Endodermal cell (in vitro differentiated cells): ENCODE measurements around the gene MADCAM1. TPM values are rescaled to one million over a fixed set of nuclear protein-coding genes. Genes with fewer than 3 reads are reported as not detected.
A peak's percentile ranks its signal among the peaks of the same experiment; 100 is the strongest.

Experiments used
- DNase-seq: peaks from one replicate; pipeline ENCODE4 v3.0.0-alpha.2; 2017
- H3K27ac ChIP-seq: 2 replicates; pipeline ENCODE4 v1.5.1; 2013; ENCODE audit warnings: mild to moderate bottlenecking, low read depth, low read length, moderate library complexity
- H3K27me3 ChIP-seq: 2 replicates; pipeline ENCODE4 v1.6.1; 2013; ENCODE audit warnings: mild to moderate bottlenecking, low read length, moderate library complexity; ENCODE audit not compliant: insufficient read depth, control insufficient read depth, poor library complexity, severe bottlenecking
- H3K36me3 ChIP-seq: 2 replicates; pipeline ENCODE4 v1.7.0; 2013; ENCODE audit warnings: mild to moderate bottlenecking, low read length, moderate library complexity; ENCODE audit not compliant: control insufficient read depth, insufficient read depth
- H3K4me1 ChIP-seq: one replicate; pipeline ENCODE4 v1.7.0; 2013; ENCODE audit warnings: low read length; ENCODE audit not compliant: control insufficient read depth, insufficient read depth
- H3K4me3 ChIP-seq: 2 replicates; pipeline ENCODE4 v1.5.1; 2013; ENCODE audit warnings: mild to moderate bottlenecking, low read length, moderate library complexity
- H3K9ac ChIP-seq: 2 replicates; pipeline ENCODE4 v1.6.1; 2013; ENCODE audit warnings: mild to moderate bottlenecking, low read length, moderate library complexity; ENCODE audit not compliant: poor library complexity, severe bottlenecking; ENCODE audit errors: extremely low read depth
- H3K9me3 ChIP-seq: 2 replicates; pipeline ENCODE4 v1.6.1; 2013; ENCODE audit warnings: mild to moderate bottlenecking, low read length, moderate library complexity; ENCODE audit not compliant: control insufficient read depth
- H3K27ac Mint-ChIP-seq: 2 replicates; pipeline ENCODE4 v1.8.0; 2020; ENCODE audit warnings: mixed read lengths
- H3K27me3 Mint-ChIP-seq: 2 replicates; pipeline ENCODE4 v1.8.0; 2021; ENCODE audit warnings: mild to moderate bottlenecking, mixed read lengths; ENCODE audit not compliant: insufficient read depth
- H3K36me3 Mint-ChIP-seq: 2 replicates; pipeline ENCODE4 v1.8.0; 2020; ENCODE audit warnings: low read depth, mixed read lengths
- H3K4me1 Mint-ChIP-seq: 2 replicates; pipeline ENCODE4 v1.8.0; 2020; ENCODE audit warnings: mixed read lengths
- H3K4me3 Mint-ChIP-seq: 2 replicates; pipeline ENCODE4 v1.8.0; 2020; ENCODE audit warnings: mild to moderate bottlenecking, moderate library complexity, mixed read lengths
- H3K9me3 Mint-ChIP-seq: 2 replicates; pipeline ENCODE4 v1.8.0; 2020; ENCODE audit warnings: mild to moderate bottlenecking, mixed read lengths
- WGBS, 2 experiments: methylation state at CpG; one replicate each; pipeline versions ENCODE4 v1.1.5 to v1.1.7; 2013; ENCODE audit warnings: missing lambda C conversion rate in 2 of 2, mixed read lengths in 1 of 2; ENCODE audit not compliant: insufficient coverage in 1 of 2, insufficient read length in 1 of 2; 5-methylcytosine and 5-hydroxymethylcytosine counted together
- total RNA-seq, 2 donors: library from RNA; stranded (reverse); fragmentation: NEBNext Ultra II Directional in 1 of 2; extraction: Animal tissue kit (Norgen Biotek cat#: 25700) in 1 of 2; gene quantifications; 2 replicates in 1 of 2; 3 replicates in 1 of 2; pipeline ENCODE4 v1.2.1, GENCODE V29; 2021
- TF ChIP-seq, protein P1 (sequence below): fragments of 200-600 bp; sonication (generic); conservative IDR thresholded peaks from 2 replicates; pipeline ENCODE4 v1.5.0; 2021; ENCODE audit warnings: antibody characterized with exemption, mild to moderate bottlenecking

Gene MADCAM1
- total RNA-seq, 2 donors from 2014 or later = 0.46 to 1.5 TPM

- Mint-ChIP-seq H3K36me3 (no peaks in the 10 kb centered on the region), H3K4me3 (no peak overlapping the region), H3K27ac (no peak overlapping the region), H3K27me3 (peaks cover 24% of the 10 kb centered on the region), H3K9me3 (peaks cover 18% of the 10 kb centered on the region), H3K4me1 (peaks cover 7% of the 10 kb centered on the region)
- H3K4me3 ChIP-seq = no peak overlapping the region
- no peaks in the 10 kb centered on the region for H3K4me1 ChIP-seq
- DNase-seq = peak; percentile 77
- H3K27me3 ChIP-seq = no peaks in the 10 kb centered on the region
- H3K36me3 ChIP-seq = no peaks in the 10 kb centered on the region
- no peak overlapping the region for H3K27ac ChIP-seq
- WGBS, 2 experiments = 60 to 69% methylated on average over 17 to 20 of the region's 20 CpGs
- peaks cover 15% of the 10 kb centered on the region for H3K9me3 ChIP-seq
- no peak overlapping the region for H3K9ac ChIP-seq
- TF ChIP-seq, protein P1, sequence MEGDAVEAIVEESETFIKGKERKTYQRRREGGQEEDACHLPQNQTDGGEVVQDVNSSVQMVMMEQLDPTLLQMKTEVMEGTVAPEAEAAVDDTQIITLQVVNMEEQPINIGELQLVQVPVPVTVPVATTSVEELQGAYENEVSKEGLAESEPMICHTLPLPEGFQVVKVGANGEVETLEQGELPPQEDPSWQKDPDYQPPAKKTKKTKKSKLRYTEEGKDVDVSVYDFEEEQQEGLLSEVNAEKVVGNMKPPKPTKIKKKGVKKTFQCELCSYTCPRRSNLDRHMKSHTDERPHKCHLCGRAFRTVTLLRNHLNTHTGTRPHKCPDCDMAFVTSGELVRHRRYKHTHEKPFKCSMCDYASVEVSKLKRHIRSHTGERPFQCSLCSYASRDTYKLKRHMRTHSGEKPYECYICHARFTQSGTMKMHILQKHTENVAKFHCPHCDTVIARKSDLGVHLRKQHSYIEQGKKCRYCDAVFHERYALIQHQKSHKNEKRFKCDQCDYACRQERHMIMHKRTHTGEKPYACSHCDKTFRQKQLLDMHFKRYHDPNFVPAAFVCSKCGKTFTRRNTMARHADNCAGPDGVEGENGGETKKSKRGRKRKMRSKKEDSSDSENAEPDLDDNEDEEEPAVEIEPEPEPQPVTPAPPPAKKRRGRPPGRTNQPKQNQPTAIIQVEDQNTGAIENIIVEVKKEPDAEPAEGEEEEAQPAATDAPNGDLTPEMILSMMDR = peak; percentile 59
Measured at GRCh38 chr19:482186-483041, 13.9 kb upstream of the MADCAM1 start.

DNA sequence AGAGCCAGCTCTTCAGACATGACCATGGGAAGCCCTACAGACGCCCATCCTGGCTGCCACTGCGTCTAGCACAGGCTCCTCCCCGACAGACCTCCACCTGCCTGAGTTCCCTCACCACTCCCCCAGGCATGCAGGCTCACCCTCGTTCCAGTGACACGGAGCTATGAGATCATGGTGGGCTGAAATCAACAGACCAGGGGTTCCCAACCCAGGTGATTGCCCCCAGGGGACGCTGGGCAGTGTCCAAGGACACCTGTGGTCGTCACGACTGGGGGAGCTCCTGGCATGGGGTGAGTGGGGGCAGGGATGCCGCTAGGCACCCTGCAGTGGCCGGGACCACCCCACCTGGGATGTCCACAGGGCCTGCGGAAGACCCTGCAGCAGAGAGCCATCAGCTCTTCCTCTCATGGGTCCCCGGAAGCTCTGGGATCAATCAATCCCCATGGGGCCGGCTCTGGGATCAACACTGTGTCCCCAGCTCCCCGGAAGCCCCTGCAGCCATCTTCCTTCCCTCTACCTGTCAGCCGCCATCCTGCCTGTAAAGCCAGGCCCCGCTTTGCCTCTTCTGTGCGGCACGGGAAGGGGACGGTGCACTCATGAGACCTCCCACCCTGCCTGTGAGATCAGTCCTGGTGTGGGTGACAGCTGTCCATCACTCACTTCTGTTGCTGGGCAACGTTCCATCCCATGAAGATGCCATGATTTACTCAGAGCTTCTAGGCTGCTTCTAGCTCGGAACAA is 12.8 kb upstream of the MADCAM1 start:
- Histone ChIP-seq H3K4me3 (no peak overlapping the region), H3K27ac (no peak overlapping the region), H3K4me1 (no peaks in the 10 kb centered on the region), H3K9me3 (peaks cover 15% of the 10 kb centered on the region), H3K9ac (no peak overlapping the region), H3K27me3 (no peaks in the 10 kb centered on the region), H3K36me3 (no peaks in the 10 kb centered on the region)
- WGBS, 2 experiments = 80% methylated on average over 17 to 21 of the region's 21 CpGs
- Mint-ChIP-seq H3K36me3 (no peaks in the 10 kb centered on the region), H3K27ac (no peak overlapping the region), H3K4me1 (peaks cover 7% of the 10 kb centered on the region), H3K27me3 (peaks cover 24% of the 10 kb centered on the region), H3K9me3 (peaks cover 18% of the 10 kb centered on the region), H3K4me3 (no peak overlapping the region)
- no peak for DNase-seq
- TF ChIP-seq, protein P1 = no peak

DNA sequence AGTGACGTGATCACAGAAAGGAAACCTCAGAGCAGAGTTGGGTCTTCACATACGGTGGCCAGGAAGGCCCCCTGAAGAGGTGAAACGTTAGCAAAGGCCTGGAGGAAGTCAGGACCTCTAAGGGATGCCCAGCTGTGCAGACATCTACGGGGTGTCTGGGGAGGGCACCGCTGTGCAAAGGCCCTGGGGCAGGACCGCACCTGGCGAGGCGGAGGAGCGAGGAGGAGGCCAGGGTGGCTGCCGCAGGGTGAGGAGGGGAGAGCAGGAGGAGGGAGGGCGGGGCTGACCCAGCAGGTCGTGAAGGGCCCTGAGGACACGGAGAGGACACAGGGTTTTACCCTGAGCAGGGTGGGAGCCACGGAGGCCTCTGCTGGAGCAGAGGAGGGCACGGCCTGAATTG is 11.8 kb upstream of the MADCAM1 start:
- peaks cover 7% of the 10 kb centered on the region for H3K4me1 Mint-ChIP-seq
- no peak overlapping the region for H3K9ac ChIP-seq
- H3K27ac Mint-ChIP-seq = no peak overlapping the region
- peaks cover 15% of the 10 kb centered on the region for H3K9me3 ChIP-seq
- TF ChIP-seq, protein P1 = no peak
- no peak overlapping the region for H3K4me3 ChIP-seq
- H3K4me1 ChIP-seq = no peaks in the 10 kb centered on the region
- DNase-seq = no peak
- no peak overlapping the region for H3K27ac ChIP-seq
- WGBS, 2 experiments = 75 to 80% methylated on average over 7 to 15 of the region's 15 CpGs
- no peaks in the 10 kb centered on the region for H3K36me3 Mint-ChIP-seq
- no peak overlapping the region for H3K4me3 Mint-ChIP-seq
- H3K36me3 ChIP-seq = no peaks in the 10 kb centered on the region
- H3K9me3 Mint-ChIP-seq = peaks cover 18% of the 10 kb centered on the region
- H3K27me3 Mint-ChIP-seq = peaks cover 24% of the 10 kb centered on the region
- H3K27me3 ChIP-seq = no peaks in the 10 kb centered on the region
